K562 (cell line): Measurements from ENCODE around the gene IGFALS. TPM values are rescaled to one million over a fixed set of nuclear protein-coding genes. Genes with fewer than 3 reads are reported as not detected.

Experiments
- ATAC-seq: fragments of 200-7000 bp; cut with Tn5 transposase; 3 replicates; pipeline ENCODE4 v1.9.1; 2020; ENCODE audit warnings: moderate library complexity
- Bru-seq: library from RNA; stranded (reverse); fragments of 400-500 nt; gene quantifications from one replicate; lab custom pipeline; 2021; lab: Mats Ljungman, UMichigan
- BruChase-seq, 2 experiments: library from RNA; stranded (reverse); fragments of 400-500 nt; gene quantifications; one replicate each; lab custom pipeline; 2021; lab: Mats Ljungman, UMichigan
- BruUV-seq: library from RNA; stranded (reverse); fragments of 400-500 nt; replicated peaks from 2 replicates; lab custom pipeline; 2021; lab: Mats Ljungman, UMichigan
- CTCF ChIA-PET: fragments of 300-600 bp; formaldehyde crosslinking; extraction: SDS; loops from one replicate; lab custom pipeline; 2021; ENCODE audit warnings: low intra/inter-chr PET ratio; lab: Yijun Ruan, JAX
- POLR2A ChIA-PET: fragments of 300-600, 350-650 bp; sonication (Branson Sonifier 250); formaldehyde crosslinking; extraction: SDS; loops from one replicate; lab custom pipeline; 2021; ENCODE audit warnings: antibody characterized with exemption, inconsistent platforms; lab: Yijun Ruan, JAX
- DNase-seq, 4 experiments: peaks; one replicate each; pipeline versions ENCODE4 v3.0.0 to v3.0.0-alpha.2; 2011 to 2018; ENCODE audit warnings: low spot score in 3 of 4, mixed read lengths in 3 of 4; ENCODE audit errors: extremely low read depth in 1 of 4
- FAIRE-seq: peaks from 2 replicates; lab custom pipeline; 2011; peaks lifted over from hg19 to GRCh38; lab: Jason Lieb, UNC
- H2AFZ ChIP-seq: 2 replicates; pipeline ENCODE4 v1.6.0; 2011; ENCODE audit warnings: low read depth, low read length, control low read depth, inconsistent platforms
- H3K27ac ChIP-seq: fragments of 200-600 bp; 3 replicates; pipeline ENCODE4 v1.8.0; 2011; ENCODE audit warnings: low read depth, mild to moderate bottlenecking, control low read depth, inconsistent platforms, low read length, moderate library complexity, mixed read lengths; ENCODE audit errors: extremely low read depth
- H3K27me3 ChIP-seq, 2 experiments: fragments of 300-600 bp in 1 of 2; 2 replicates in 1 of 2; 3 replicates in 1 of 2; pipeline versions ENCODE4 v1.6.0 to v1.8.0; 2011; ENCODE audit warnings: inconsistent platforms in 2 of 2, low read length in 2 of 2, mild to moderate bottlenecking in 1 of 2, mixed read lengths in 1 of 2, moderate library complexity in 1 of 2; ENCODE audit not compliant: control insufficient read depth in 2 of 2, insufficient read depth in 2 of 2
- H3K36me3 ChIP-seq: fragments of 300-600 bp; 3 replicates; pipeline ENCODE4 v1.8.0; 2011; ENCODE audit warnings: mild to moderate bottlenecking, low read length, inconsistent platforms; ENCODE audit not compliant: control insufficient read depth, insufficient read depth
- H3K4me1 ChIP-seq, 2 experiments: fragments of 200-600 bp in 1 of 2; replicated peaks in 1 of 2; 2 replicates in 1 of 2; 3 replicates in 1 of 2; pipeline versions ENCODE4 v1.5.1 to v1.8.0; 2011; ENCODE audit warnings: inconsistent platforms in 2 of 2, low read length in 2 of 2, mild to moderate bottlenecking in 1 of 2, mixed read lengths in 1 of 2, moderate library complexity in 1 of 2; ENCODE audit not compliant: control insufficient read depth in 2 of 2, insufficient read depth in 2 of 2
- H3K4me2 ChIP-seq: 2 replicates; pipeline ENCODE4 v1.6.1; 2011; ENCODE audit warnings: low read length, control low read depth, inconsistent platforms, mixed read lengths; ENCODE audit not compliant: insufficient read depth
- H3K4me3 ChIP-seq: fragments of 200-600 bp; sonication (generic), shearing (Covaris generic); 2 replicates; pipeline ENCODE4 v1.5.1; 2016; ENCODE audit warnings: control low read depth, inconsistent platforms
- H3K79me2 ChIP-seq: fragments of 200-600 bp; 3 replicates; pipeline ENCODE4 v1.8.0; 2011; ENCODE audit warnings: low read length, inconsistent platforms; ENCODE audit not compliant: control insufficient read depth, insufficient read depth
- H3K9ac ChIP-seq, 2 experiments: 2 replicates each; pipeline versions ENCODE4 v1.6.0 to v1.6.1; 2011; ENCODE audit warnings: low read depth in 2 of 2, low read length in 2 of 2, control low read depth in 1 of 2, inconsistent platforms in 1 of 2, mild to moderate bottlenecking in 1 of 2, mixed read lengths in 1 of 2; ENCODE audit not compliant: insufficient read depth in 1 of 2
- H3K9me1 ChIP-seq: one replicate; pipeline ENCODE4 v1.6.0; 2011; ENCODE audit warnings: inconsistent platforms, mild to moderate bottlenecking, low read length, moderate library complexity; ENCODE audit not compliant: control insufficient read depth, insufficient read depth
- H3K9me3 ChIP-seq: replicated peaks from 2 replicates; pipeline ENCODE4 v1.5.1; 2011; ENCODE audit warnings: low read depth, low read length, inconsistent platforms; ENCODE audit not compliant: control insufficient read depth, insufficient read depth
- H4K20me1 ChIP-seq: replicated peaks from 2 replicates; pipeline ENCODE4 v1.6.1; 2011; ENCODE audit warnings: low read length, inconsistent platforms, mixed read lengths; ENCODE audit not compliant: control insufficient read depth, insufficient read depth
- POLR2G ChIP-seq: fragments of 200-400 bp; formaldehyde crosslinking; IDR thresholded peaks from 2 replicates; pipeline ENCODE4 v1.6.1; 2017; ENCODE audit warnings: low read depth, mild to moderate bottlenecking, antibody characterized with exemption, low read length, moderate library complexity
- SLC30A9 ChIP-seq: fragments of 250-450 bp; sonication (Bioruptor Pico); IDR thresholded peaks from 2 replicates; pipeline ENCODE4 v1.8.0; 2022; ENCODE audit warnings: mild to moderate bottlenecking, moderate library complexity
- WGBS: fragments of 100-300 bp; shearing (Covaris generic); methylation state at CpG from one replicate; pipeline ENCODE4 v1.1.6; 2016; ENCODE audit warnings: low coverage, mixed read lengths; ENCODE audit not compliant: insufficient coverage; ENCODE audit errors: missing lambda C conversion rate; 5-methylcytosine and 5-hydroxymethylcytosine counted together
- in situ Hi-C: fragments of 300-500 bp; cut with MboI; formaldehyde crosslinking; loops from 4 replicates; pipeline ENCODE4 v1.15.0; 2018; ENCODE audit warnings: inconsistent platforms, mixed read lengths
- intact Hi-C: fragments of 100-400 bp; cut with micrococcal nuclease; formaldehyde crosslinking; loops from 2 replicates; pipeline ENCODE4 v1.14.2; 2022
- long read RNA-seq, 3 experiments: library from polyadenylated mRNA in 2 of 3; library from RNA in 1 of 3; unstranded in 2 of 3; stranded (forward) in 1 of 3; transcript quantifications; one replicate each; pipeline ENCODE4 v2.0.0, GENCODE V29; 2019 to 2022
- polyA minus RNA-seq, 3 experiments: library from RNA; depleted of rRNA, polyadenylated mRNA; stranded (reverse); fragments of >200 nt; gene quantifications; 2 replicates each; pipeline ENCODE4 v1.2.3, GENCODE V29; 2011
- polyA plus RNA-seq, 8 experiments: library from polyadenylated mRNA; depleted of rRNA in 4 of 8; stranded (reverse) in 5 of 8; unstranded in 3 of 8; fragments of >200 nt; fragmentation: Nextera tagmentation in 2 of 8; fragmentation: Illumina TruSeq in 1 of 8; extraction: Ambion mirVana in 2 of 8; extraction: Trizol in 1 of 8; gene quantifications; 2 replicates each; pipeline versions ENCODE4 v1.2.1 to v1.2.3, GENCODE V29; 2011 to 2014; ENCODE audit warnings: inconsistent platforms in 1 of 8, missing spikeins in 1 of 8
- total RNA-seq, 7 experiments: library from RNA; depleted of rRNA in 6 of 7; stranded (reverse); fragments of >200 nt in 6 of 7; fragmentation: Illumina TruSeq in 2 of 7; extraction: Trizol in 2 of 7; gene quantifications; 2 replicates each; pipeline versions ENCODE4 v1.2.1 to v1.2.3, GENCODE V29; 2011 to 2021; ENCODE audit warnings: low replicate concordance in 1 of 7

The IGFALS gene
- not detected in 2 replicates for total RNA-seq (2011; cell fraction: chromatin; rRNA removed; ENCODE audit: low replicate concordance)
- total RNA-seq (2011; cell fraction: nucleolus; rRNA removed), result not detected in 2 replicates
- total RNA-seq (2011; cell fraction: nucleoplasm; rRNA removed), result not detected in 2 replicates
- not detected in 2 replicates for total RNA-seq (2014; rRNA removed)
- total RNA-seq (2014; rRNA removed; fragmentation: Illumina TruSeq; extraction: Trizol), result not detected in 2 replicates
- total RNA-seq (2015; rRNA removed; fragmentation: Illumina TruSeq; extraction: Trizol), result not detected in 2 replicates
- not detected in 2 replicates for total RNA-seq (2021)
- not detected in 2 replicates for polyA plus RNA-seq (2011; rRNA removed)
- polyA plus RNA-seq (2011; cell fraction: cytosol; rRNA removed), result 0.03 TPM in 1 of 2 replicates, not detected in the other
- 0.06 TPM in 1 of 2 replicates, not detected in the other for polyA plus RNA-seq (2011; cell fraction: nucleus; rRNA removed)
- 0.16 and 0.17 TPM in 2 replicates for polyA plus RNA-seq (2012)
- not detected in 2 replicates for polyA plus RNA-seq (2014; fragmentation: Illumina TruSeq; extraction: Trizol)
- not detected for polyA plus RNA-seq (2014; fragmentation: Nextera tagmentation; extraction: Ambion mirVana)
- not detected in 2 replicates for polyA plus RNA-seq (2014; rRNA removed)
- not detected in 2 replicates for polyA minus RNA-seq (2011; rRNA and poly(A)+ RNA removed)
- not detected in 2 replicates for polyA minus RNA-seq (2011; cell fraction: cytosol; rRNA and poly(A)+ RNA removed)
- not detected in 2 replicates for polyA minus RNA-seq (2011; cell fraction: nucleus; rRNA and poly(A)+ RNA removed)
- Bru-seq, nascent RNA, result not detected
- BruChase-seq, experiment 1, labeled RNA remaining after a 2-hour chase, result not detected
- not detected for BruChase-seq, experiment 2, labeled RNA remaining after a 6-hour chase
- long read RNA-seq, experiment 1, result 0 reads
- long read RNA-seq, experiment 2, result 0 reads
- long read RNA-seq, experiment 3, result 0 reads

GRCh38 chr16:1793578-1794220 is at the start of gene IGFALS:
Gene IGFALS (minus strand): TSS chr16:1793705. CDS start chr16:1793652, 53 bp downstream.
- H3K4me1 ChIP-seq, result peaks cover 0 to 47% of the 10 kb centered on the region in 2 experiments; a peak in 2 of 5 replicates
- DNase-seq, result no peak
- FAIRE-seq, result no peak
- CTCF ChIA-PET, result no interaction called here
- ATAC-seq, result no peak
- 83% methylated on average over 19 of the region's 28 CpGs for WGBS
- in situ Hi-C loops, result no loop called here
- no TSS peak for BruUV-seq
- H4K20me1 ChIP-seq, result no peaks in the 10 kb centered on the region
- peaks cover 16% of the 10 kb centered on the region; the same call in 1 of the 3 replicates for H3K36me3 ChIP-seq
- POLR2A ChIA-PET, result interaction anchor here (0.8 to 1.2 kb wide), 2 partner anchors 11 to 13 kb away, joined by 3 to 5 read pairs; partner anchors contain the start of genes NUBP2 and SPSB3
- H3K9me1 ChIP-seq, result no peaks in the 10 kb centered on the region
- H3K4me3 ChIP-seq, result no peak within 1 kb of the TSS
- TF ChIP-seq POLR2G, result peak; percentile 43; the same call in 1 of the 2 replicates
- TF ChIP-seq SLC30A9 (CRISPR knock-in tag), result no peak
- TF ChIP-seq, all 486 proteins: peak for 1
- no peak within 1 kb of the TSS for H2AFZ ChIP-seq
- no peaks in the 10 kb centered on the region for H3K79me2 ChIP-seq
- no peaks in the 10 kb centered on the region for H3K27me3 ChIP-seq
- no peak within 1 kb of the TSS for H3K27ac ChIP-seq
- intact Hi-C loops, result no loop called here
- no peak within 1 kb of the TSS; a peak in 1 of 4 replicates for H3K9ac ChIP-seq
- no peak within 1 kb of the TSS for H3K4me2 ChIP-seq
- no peaks in the 10 kb centered on the region for H3K9me3 ChIP-seq
